Stimulated activated CD8-positive, alpha-beta memory T cell treated with anti-CD3 and anti-CD28 coated beads, Interleukin-7, amount 100 ng/mL, for 48 hours (primary cell): ENCODE data around the gene MINK1.
"Not testable (repeated sequence)": the region's sequence is repeated elsewhere in the genome, so short reads cannot be mapped to it uniquely, and the experiment has no call there.

ENCODE experiments used
- DNase-seq, 2 donors: peaks; one replicate each; pipeline ENCODE4 v3.0.0-alpha.2; 2020; ENCODE audit warnings: low read depth in 1 of 2; ENCODE audit errors: extremely low read depth in 1 of 2

The MINK1 gene

DNA sequence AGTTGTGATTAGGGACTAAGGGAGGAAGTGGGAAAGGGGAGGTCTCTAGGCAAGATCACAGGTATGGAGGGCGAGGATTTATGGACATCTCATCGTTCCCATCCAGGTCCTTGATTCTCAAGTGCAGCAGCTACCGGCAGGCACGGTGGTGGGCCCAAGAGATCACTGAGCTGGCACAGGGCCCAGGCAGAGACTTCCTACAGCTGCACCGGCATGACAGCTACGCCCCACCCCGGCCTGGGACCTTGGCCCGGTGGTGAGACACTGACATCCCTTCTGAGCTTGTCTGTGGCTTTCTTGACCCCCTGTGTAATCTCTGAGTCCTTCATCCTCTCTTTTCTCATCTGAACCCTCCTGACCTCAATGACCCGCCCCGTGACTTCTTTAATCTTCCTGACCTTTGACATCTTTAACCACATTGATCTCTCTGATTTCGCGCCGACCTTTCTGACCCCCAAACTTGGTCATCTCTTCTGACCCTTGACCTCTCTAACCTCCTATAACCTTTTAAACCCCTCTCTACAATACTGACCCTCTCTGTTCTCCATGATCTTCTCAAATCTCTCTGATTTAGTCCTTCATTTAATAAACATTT, 22.3 kb upstream of the MINK1 start:
- no peak for DNase-seq

DNA sequence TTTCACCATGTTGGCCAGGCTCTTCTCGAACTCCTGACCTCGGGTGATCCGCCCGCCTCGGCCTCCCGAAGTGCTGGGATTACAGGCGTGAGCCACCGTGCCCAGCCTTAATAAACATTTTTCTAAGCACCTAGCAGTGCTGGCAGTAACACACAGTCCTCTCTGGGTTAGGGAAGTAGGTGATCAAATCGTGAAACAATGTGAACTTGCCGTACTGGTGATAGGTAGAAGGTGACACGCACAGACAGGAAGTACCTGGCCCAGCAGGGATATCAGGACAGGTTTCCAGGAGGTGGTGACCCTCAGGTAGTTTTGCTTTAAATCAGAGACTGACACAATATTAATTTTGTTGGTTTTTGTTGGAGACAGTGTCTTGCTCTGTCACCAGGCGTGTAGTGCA, 21.7 kb upstream of the MINK1 start:
- DNase-seq = no peak

- no peak for DNase-seq
Measured at GRCh38 chr17:4812690-4813089, 20.4 kb upstream of the MINK1 start.

DNA sequence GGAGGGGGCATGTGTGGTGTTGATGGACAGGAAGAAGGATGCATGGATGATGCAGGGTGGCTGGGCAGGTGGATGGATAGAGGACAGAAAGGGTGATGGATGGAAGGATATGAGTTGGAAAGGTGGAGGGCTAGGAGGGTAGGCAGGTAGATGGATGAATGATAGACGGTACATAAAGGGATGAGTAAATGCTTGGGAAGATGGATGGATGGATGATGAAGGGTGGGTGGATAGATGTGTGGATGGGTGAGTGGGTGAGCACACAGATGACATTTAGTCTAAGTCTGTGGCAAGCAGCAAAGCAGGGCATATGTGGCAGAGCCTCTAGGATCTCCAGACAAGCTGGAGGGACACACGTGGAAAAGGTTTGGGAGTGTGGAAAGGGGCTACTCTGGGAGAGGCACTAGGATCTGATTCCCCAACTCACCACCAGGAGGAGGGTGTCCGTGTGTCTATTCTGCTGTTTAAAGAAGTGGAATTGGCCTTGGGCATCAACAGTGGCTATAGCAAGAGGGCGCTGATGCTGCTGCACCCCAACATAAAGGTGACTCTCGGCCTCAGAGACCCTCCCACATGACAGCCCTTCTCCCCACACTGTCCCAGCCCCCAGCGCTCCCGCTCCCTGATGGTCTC, 18.0 kb upstream of the MINK1 start:
- DNase-seq = no peak

GRCh38 chr17:4816826-4817225, 16.3 kb upstream of the MINK1 start:
- no peak for DNase-seq

DNA sequence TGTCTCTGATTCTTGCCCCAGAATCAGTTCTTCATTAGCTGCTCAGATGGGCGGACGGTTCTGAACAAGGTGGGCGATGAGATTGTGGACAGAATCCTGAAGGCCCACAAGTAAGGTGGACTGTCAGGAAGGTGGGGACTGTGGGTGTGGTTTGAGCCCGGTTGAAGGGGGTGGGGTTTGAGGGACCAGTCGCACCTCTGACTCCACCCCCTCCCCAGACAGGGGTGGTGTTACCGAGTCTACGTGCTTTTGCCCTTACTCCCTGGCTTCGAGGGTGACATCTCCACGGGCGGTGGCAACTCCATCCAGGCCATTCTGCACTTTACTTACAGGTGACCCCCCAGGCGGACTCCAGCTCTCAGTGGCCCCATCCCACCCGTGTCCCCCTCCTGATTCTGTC, 14.9 kb upstream of the MINK1 start:
- DNase-seq = no peak

DNA sequence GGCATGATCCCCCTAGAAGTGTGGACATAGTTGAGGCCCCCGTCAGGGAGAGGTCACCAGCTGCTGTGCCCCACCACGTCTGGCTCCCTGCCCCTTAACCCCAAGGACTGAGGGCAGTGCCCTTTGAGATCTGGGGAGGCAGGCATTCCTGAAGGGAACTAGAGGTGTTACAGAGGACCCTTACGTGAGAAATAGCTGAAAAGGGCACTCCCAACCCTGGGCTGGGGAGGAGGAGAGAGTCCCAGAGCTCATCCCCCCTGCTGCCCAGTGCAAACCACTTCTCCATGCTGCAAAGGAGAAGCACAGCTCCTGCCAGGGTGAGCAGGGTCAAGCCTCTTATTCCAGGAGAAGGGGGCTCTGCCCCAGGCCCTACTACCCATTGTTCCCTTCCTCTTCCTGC, 10.3 kb upstream of the MINK1 start:
- DNase-seq = no peak

- no peak for DNase-seq
Measured at GRCh38 chr17:4823373-4824089, 9.6 kb upstream of the MINK1 start.

GRCh38 chr17:4827399-4827798, 5.7 kb upstream of the MINK1 start:
- DNase-seq = no peak

GRCh38 chr17:4832829-4833177, 337 bp upstream of the MINK1 start:
- not testable (repeated sequence) for DNase-seq

GRCh38 chr17:4833941-4834680, 971 bp downstream of the MINK1 start:
- no peak for DNase-seq

DNA sequence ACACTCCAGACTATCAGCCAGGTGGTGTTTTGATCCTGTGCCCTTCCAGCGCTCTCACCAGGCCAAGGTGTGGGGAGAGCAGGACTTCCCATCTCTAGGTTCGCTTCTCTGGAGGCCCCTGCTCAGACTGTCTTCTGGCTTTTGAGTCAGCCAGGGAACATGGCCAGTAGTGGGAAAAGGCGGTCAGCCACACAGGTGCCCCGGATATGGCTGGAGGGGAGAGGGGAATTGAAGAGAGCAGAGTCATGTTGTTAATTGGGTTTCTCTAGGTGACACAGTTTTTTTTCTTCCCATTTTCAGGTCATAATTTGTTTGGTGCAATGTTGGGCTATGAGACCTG, 1.5 kb downstream of the MINK1 start:
- no peak for DNase-seq

- DNase-seq = no peak
Measured at GRCh38 chr17:4836221-4836620, 3.1 kb downstream of the MINK1 start.

DNA sequence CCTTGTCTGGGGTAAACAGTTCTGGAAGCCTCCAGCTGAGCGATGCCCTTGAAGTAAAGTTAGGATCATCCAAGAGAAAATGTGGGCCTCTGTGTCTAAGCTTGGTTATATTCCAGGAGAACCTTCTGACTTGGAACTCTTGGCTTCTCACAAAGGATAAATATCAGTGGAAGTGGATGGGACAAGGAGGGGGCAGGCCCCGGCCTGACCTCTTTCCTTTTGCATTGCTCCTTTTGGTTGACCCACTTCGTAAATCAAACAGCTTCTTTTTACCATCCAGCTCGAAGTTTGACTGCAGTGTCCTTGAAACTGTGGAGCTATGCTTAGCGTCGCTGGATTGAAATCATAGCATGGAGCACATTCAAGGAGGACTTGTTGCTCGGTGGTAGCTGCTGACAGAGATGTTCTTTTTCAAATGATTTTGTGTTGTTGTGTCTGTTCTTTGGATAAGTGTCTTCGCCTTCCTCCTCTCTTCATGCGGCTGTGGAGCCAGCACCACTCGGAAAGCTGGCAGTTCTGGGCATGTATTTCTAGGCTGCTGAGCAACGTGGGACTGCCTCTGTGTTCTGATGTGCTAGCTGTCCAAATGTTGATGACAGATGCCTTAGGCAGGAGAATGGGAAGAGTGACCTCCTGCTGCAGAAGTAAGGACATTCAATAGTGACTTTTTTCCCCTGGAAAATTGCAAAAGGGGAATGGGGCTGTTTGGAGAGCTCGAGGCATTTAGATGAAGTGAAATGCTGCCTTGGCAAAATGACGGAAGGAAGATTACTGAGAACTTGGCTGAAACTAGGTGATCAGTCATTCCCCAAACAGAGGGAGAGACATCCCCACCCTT, 4.5 kb downstream of the MINK1 start:
- no peak for DNase-seq

- DNase-seq = no peak
Measured at GRCh38 chr17:4838309-4838785, 5.2 kb downstream of the MINK1 start.

GRCh38 chr17:4839221-4839620, 6.1 kb downstream of the MINK1 start:
- no peak for DNase-seq

DNA sequence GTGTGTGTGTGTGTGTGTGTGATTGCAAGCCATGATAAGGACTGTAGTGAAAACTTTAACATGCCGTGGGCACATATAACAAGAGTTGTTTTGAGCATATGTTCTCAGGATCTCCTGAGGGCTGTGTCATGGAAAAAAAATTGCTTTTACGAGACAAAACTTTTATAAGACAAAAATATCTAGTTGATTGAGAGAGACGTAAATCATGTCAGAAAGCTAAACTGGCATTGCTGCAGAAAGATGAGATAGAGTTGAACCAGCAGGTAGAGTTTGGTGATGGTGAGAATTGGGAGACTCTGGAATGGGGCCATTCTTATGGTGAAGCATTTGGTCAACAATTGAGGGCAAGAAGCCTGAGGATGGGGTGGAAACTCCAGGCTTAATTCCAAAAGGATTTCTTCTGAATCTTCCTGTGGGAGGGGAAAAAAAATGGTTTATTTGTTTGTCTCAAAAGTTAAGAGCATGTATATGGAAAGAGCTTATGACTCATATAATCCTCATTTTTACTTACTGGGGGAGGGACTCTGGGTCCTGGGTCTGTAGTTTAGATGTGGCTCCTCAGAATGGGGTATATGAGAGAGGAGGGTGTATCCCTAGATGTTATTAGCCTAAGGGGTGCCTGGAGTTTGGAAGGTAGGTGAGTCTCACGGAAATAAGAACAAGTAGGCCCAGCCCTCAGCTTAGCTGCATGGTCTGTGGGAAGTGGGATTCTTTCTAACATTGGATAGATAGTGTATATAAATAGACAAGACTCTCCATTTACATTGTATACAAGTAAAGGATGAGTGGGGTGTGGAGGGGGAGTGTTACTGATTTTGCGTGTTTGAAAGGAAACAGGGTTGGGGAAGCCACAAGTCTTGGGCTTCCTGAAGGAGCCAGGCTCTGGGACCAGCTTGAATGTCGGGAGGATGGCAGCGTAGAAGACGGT, 7.1 kb downstream of the MINK1 start:
- no peak for DNase-seq

- DNase-seq = peak in 1 of 2 donors; percentile 29
Measured at GRCh38 chr17:4840893-4841242, 7.7 kb downstream of the MINK1 start.

GRCh38 chr17:4842376-4842775, 9.2 kb downstream of the MINK1 start:
- DNase-seq = no peak
